ENCODE measurements around the gene HOXC5.

DNA sequence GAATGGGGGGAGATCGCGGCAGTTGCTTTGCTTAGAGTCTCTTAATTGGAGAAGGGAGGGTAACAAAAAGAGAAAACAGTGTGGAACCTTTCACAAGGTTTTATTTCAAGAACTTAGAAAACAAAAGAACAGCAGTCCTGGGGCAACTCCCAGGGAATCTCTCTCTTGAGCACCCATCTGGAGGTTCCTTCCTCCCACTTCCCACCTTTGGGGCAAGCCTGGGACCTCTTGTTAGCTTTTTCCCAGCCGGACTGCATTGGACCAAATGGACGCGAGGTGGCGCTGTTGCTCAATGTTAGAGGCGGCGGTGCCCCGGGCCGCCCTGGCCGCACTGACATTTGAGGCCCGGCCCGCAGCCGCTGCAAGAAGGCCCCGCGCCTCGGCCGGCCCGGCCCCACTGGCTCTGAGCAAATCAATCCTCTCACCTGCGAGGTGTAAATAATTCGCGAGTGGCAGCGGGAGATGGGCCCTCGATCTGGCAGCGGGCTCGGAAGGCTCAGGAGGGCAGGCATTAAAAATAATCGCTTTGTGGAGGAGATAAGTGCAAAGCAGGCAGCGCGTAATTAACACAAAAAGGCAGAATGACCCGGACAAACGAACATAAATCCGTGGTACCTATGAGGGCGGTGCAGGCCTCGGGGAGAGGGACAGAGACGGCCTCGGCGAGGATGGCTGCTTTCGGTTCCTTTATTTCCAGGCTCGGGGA is 26.8 kb upstream of the HOXC5 start:
- peak; percentile 95 to 97 (median 96) for TF ChIP-seq CTCF (IDR thresholded peaks at IDR 0.05)
- TF ChIP-seq POLR2A (IDR thresholded peaks at IDR 0.05), result no peak
- TF ChIP-seq EP300 (IDR thresholded peaks at IDR 0.05), result no peak
